AG10803 (cell line): ENCODE measurements around the gene ZNF57.
"Not testable (repeated sequence)": the region's sequence is repeated elsewhere in the genome, so short reads cannot be mapped to it uniquely, and the experiment has no call there.

ENCODE experiments used
- DNase-seq: peaks from one replicate; pipeline ENCODE4 v3.0.0; 2010; ENCODE audit warnings: low read depth
- H3K4me3 ChIP-seq: 2 replicates; pipeline ENCODE4 v1.5.1; 2011; ENCODE audit warnings: mild to moderate bottlenecking, low read length, control low read depth
- TF ChIP-seq, protein P1 (sequence below): conservative IDR thresholded peaks from 2 replicates; pipeline ENCODE4 v1.5.1; 2011; ENCODE audit warnings: mild to moderate bottlenecking, low read length, control low read depth, inconsistent platforms

ZNF57 gene

DNA sequence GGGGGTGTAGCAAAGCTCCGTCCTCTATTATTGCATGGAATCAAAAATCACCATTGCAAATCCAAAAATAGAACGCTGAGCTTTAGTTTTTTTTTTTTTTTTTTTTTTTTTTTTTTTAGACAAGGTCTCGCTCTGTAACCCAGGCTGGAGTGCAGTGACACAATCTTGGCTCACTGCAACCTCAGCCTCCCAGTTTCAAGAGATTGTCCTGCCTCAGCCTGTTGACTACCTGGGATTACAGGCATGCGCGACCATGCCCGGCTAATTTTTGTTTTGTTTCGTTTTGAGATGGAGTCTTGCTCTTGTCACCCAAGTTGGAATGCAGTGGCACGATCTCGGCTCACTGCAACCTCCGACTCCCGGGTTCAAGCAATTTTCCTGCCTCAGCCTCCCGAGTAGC is 59.4 kb downstream of the ZNF57 start:
- H3K4me3 ChIP-seq: no peak overlapping the region
- no peak for DNase-seq
- TF ChIP-seq, protein P1, sequence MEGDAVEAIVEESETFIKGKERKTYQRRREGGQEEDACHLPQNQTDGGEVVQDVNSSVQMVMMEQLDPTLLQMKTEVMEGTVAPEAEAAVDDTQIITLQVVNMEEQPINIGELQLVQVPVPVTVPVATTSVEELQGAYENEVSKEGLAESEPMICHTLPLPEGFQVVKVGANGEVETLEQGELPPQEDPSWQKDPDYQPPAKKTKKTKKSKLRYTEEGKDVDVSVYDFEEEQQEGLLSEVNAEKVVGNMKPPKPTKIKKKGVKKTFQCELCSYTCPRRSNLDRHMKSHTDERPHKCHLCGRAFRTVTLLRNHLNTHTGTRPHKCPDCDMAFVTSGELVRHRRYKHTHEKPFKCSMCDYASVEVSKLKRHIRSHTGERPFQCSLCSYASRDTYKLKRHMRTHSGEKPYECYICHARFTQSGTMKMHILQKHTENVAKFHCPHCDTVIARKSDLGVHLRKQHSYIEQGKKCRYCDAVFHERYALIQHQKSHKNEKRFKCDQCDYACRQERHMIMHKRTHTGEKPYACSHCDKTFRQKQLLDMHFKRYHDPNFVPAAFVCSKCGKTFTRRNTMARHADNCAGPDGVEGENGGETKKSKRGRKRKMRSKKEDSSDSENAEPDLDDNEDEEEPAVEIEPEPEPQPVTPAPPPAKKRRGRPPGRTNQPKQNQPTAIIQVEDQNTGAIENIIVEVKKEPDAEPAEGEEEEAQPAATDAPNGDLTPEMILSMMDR: no peak

DNA sequence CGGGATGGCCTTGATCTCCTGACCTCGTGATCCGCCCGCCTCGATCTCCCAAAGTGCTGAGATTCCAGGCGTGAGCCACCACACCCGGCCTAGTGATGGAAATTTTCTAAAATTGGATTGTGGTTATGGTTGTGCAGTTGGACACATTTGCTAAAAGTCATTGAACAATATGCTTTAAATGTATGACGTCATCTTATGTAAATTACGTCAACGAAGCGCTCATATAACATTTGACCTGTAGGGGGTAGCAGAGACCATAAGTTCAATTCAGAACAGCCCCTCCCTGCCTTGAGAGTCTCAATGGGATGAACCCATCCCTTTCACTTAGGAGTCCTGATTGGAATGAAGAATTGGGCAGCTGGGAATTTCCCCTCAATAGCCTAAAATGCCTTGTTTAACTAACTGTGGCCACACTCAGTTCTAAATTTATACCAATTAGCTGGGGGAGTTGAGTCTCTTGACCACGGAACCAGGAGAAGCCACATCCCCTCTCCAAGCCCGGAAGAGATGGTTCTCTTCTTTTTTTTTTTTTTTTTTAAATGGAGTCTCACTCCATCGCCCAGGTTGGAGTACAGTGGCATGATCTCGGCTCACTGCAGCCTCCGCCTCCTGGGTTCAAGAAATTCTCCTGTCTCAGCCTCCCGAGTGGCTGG is 61.4 kb downstream of the ZNF57 start:
- DNase-seq: peak; percentile 86

DNA sequence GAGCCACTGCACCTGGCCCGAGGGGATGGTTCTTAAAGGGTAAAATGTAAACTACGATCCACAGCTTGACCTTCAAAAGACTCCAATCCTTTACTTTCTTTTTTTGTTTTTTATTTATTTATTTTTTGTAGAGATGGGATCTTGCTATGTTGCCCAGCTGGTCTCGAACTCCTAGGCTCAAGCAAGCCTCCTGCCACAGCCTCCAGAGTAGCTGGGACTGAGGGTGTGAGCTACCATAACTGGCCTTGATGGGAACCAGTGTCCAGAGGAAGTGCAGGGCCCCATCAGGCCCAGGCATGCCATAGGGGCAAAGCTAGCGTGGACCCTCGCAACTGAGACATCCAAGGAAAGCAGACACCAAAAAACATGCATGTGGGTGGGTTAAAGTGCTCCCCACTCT is 62.4 kb downstream of the ZNF57 start:
- TF ChIP-seq, protein P1: no peak
- DNase-seq: no peak
- H3K4me3 ChIP-seq: no peak overlapping the region

More for the DNA sequence above, 61.4 kb downstream of the ZNF57 start:
- TF ChIP-seq, protein P1: peak; percentile 74
- H3K4me3 ChIP-seq: peak overlapping the region; percentile 16; the same call in 1 of the 2 replicates

DNA sequence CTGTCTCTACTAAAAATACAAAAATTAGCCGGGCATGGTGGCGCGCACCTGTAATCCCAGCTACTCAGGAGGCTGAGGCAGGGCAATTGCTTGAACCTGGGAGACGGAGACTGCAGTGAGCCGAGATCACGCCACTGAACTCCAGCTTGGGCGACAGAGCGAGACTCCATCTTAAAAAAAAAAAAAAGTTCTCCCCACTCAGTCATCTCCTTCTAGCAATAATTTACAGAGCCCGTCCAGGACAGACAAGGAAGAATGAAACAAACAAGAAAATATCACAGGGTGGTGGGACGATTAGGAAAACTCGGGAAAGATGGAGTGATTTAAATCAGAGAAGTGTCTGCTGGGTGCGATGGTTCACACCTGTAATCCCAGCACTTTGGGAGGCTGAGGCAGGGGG is 62.9 kb downstream of the ZNF57 start:
- not testable (repeated sequence) for H3K4me3 ChIP-seq, DNase-seq

DNA sequence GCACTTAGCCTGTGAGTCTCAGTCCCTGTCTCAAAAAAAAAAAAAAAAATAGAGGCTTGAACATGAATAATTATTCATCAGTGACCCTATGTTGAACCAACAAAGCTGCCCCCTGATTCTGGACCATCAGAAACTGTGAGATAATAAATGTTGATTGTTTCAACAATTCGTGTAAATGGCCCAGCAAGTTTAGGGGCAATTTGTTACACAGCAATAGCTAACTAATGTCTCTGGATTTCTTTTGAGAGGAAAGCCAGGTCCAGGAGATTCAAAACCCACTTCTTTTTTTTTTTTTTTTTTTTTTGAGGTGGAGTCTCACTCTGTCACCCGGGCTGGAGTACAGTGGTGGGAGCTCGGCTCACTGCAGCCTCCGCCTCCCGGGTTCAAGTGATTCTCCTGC is 64.1 kb downstream of the ZNF57 start:
- no peak for DNase-seq
- no peak overlapping the region for H3K4me3 ChIP-seq
- TF ChIP-seq, protein P1: no peak

DNA sequence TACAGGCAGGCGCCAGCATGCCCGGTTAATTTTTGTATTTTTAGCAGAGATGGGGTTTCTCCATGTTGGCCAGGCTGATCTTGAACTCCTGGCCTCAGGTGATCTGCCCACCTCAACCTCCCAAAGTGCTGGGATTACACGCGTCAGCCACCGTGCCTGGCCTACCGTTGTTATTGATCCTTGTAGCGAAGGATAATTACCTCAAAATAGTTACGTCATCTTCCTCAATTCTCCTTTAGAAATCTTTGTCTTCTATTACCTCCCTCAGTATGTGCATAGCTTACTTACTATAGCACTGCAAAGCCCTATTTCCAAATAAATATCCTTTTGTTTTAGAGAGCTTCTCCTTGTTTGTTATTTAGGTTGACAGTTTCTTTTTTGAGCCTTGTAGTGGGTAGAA is 67.2 kb downstream of the ZNF57 start:
- no peak for DNase-seq
- TF ChIP-seq, protein P1: no peak
- no peak overlapping the region for H3K4me3 ChIP-seq
